ENCODE results near the gene ATAD3C. TPM values are rescaled to one million over a fixed set of nuclear protein-coding genes. Genes with fewer than 3 reads are reported as not detected.
A peak's percentile ranks its signal among the peaks of the same experiment; 100 is the strongest.

Gene ATAD3C
- total RNA-seq, 2 donors from 2014 or later = 0.16 to 0.64 TPM

GRCh38 chr1:1429671-1430073, 19.8 kb upstream of the ATAD3C start:
- H3K4me1 ChIP-seq = peaks cover 25% of the 10 kb centered on the region
- no peaks in the 10 kb centered on the region for H3K36me3 ChIP-seq
- peaks cover 7% of the 10 kb centered on the region for H3K27me3 ChIP-seq
- TF ChIP-seq CTCF (IDR thresholded peaks at IDR 0.05) = no peak
- intact Hi-C loops (cut with DNase I) = no loop called here
- no peak for DNase-seq
- H3K27ac ChIP-seq = peak overlapping the region; percentile 96
- no peak overlapping the region for H3K9ac ChIP-seq (ENCODE audit: low read depth in 2 of 2, low read length in 2 of 2)
- no peak overlapping the region for H3K4me3 ChIP-seq
- no peaks in the 10 kb centered on the region for H3K9me3 ChIP-seq

- intact Hi-C loops (cut with DNase I) = no loop called here
- DNase-seq = peak; percentile 60
- Histone ChIP-seq H3K27ac (peak overlapping the region; percentile 96), H3K27me3 (peaks cover 7% of the 10 kb centered on the region), H3K4me1 (peaks cover 28% of the 10 kb centered on the region), H3K9ac (ENCODE audit: low read depth in 2 of 2, low read length in 2 of 2) (peak overlapping the region; percentile 23 to 57), H3K9me3 (no peaks in the 10 kb centered on the region), H3K4me3 (no peak overlapping the region), H3K36me3 (no peaks in the 10 kb centered on the region)
- TF ChIP-seq CTCF (IDR thresholded peaks at IDR 0.05) = no peak
These were observed 19.1 kb upstream of the ATAD3C start for GRCh38 chr1:1430114-1430982.

- Histone ChIP-seq H3K9ac (ENCODE audit: low read depth in 2 of 2, low read length in 2 of 2) (peak overlapping the region; percentile 64 to 84), H3K4me3 (no peak overlapping the region), H3K9me3 (no peaks in the 10 kb centered on the region), H3K27ac (peak overlapping the region; percentile 96), H3K36me3 (no peaks in the 10 kb centered on the region), H3K4me1 (peaks cover 28% of the 10 kb centered on the region), H3K27me3 (peaks cover 9% of the 10 kb centered on the region)
- no peak for DNase-seq
- intact Hi-C loops (cut with DNase I) = no loop called here
- TF ChIP-seq CTCF (IDR thresholded peaks at IDR 0.05) = no peak
These were observed 18.3 kb upstream of the ATAD3C start for GRCh38 chr1:1430992-1431844.

GRCh38 chr1:1431845-1432273, 17.6 kb upstream of the ATAD3C start:
- Histone ChIP-seq H3K27me3 (peaks cover 4% of the 10 kb centered on the region), H3K4me1 (peaks cover 30% of the 10 kb centered on the region), H3K9ac (ENCODE audit: low read depth in 2 of 2, low read length in 2 of 2) (peak overlapping the region; percentile 64 to 84), H3K27ac (peak overlapping the region; percentile 96), H3K9me3 (no peaks in the 10 kb centered on the region), H3K4me3 (no peak overlapping the region), H3K36me3 (no peaks in the 10 kb centered on the region)
- DNase-seq = peak; percentile 81
- intact Hi-C loops (cut with DNase I) = no loop called here
- no peak for TF ChIP-seq CTCF (IDR thresholded peaks at IDR 0.05)

GRCh38 chr1:1432274-1432950, 17.1 kb upstream of the ATAD3C start:
- no peak for TF ChIP-seq CTCF (IDR thresholded peaks at IDR 0.05)
- Histone ChIP-seq H3K4me1 (peaks cover 34% of the 10 kb centered on the region), H3K27me3 (peaks cover 4% of the 10 kb centered on the region), H3K9ac (ENCODE audit: low read depth in 2 of 2, low read length in 2 of 2) (peak overlapping the region; percentile 64 to 84), H3K9me3 (no peaks in the 10 kb centered on the region), H3K27ac (peak overlapping the region; percentile 96), H3K4me3 (no peak overlapping the region), H3K36me3 (no peaks in the 10 kb centered on the region)
- DNase-seq = peak; percentile 29
- intact Hi-C loops (cut with DNase I) = no loop called here

Measured in colonic mucosa (tissue), 4 donors.